ENCODE results near the gene MRPL58. TPM values are rescaled to one million over a fixed set of nuclear protein-coding genes. Genes with fewer than 3 reads are reported as not detected.

MRPL58 gene
- polyA plus RNA-seq, 1 donor (not counting 4 experiments of a cell fraction or from before 2014, with no cell fraction given), result 61.1 TPM

GRCh38 chr17:75034236-75034908 is 21.9 kb downstream of the MRPL58 start:
- H3K4me2 ChIP-seq (ENCODE audit: control insufficient read depth, extremely low read depth, insufficient read depth, low read depth, low read length), result peak overlapping the region; percentile 80
- H3K9me1 ChIP-seq (ENCODE audit: control insufficient read depth, extremely low read depth, insufficient read depth, low read length), result no peaks in the 10 kb centered on the region
- H4K20me1 ChIP-seq (ENCODE audit: control insufficient read depth, extremely low read depth, insufficient read depth, low read length), result no peaks in the 10 kb centered on the region
- H2AFZ ChIP-seq (ENCODE audit: control insufficient read depth, low read length), result peak overlapping the region; percentile 93
- H3K4me3 ChIP-seq (ENCODE audit: control insufficient read depth in 2 of 3, extremely low read depth in 1 of 3, insufficient read depth in 2 of 3, low read depth in 1 of 3, low read length in 3 of 3), result peak overlapping the region; percentile 53 to 90 (median 81)
- no peak for DNase-seq (ENCODE audit: low read depth, low spot score)
- H3K27me3 ChIP-seq (ENCODE audit: control insufficient read depth, extremely low read depth, insufficient read depth, low read length), result no peaks in the 10 kb centered on the region
- dilution Hi-C loops (cut with MboI; ENCODE audit: extremely low pct_ligation_motif_present, low sequenced_read_pairs), result no loop called here
- peak overlapping the region; percentile 97 for H3K9ac ChIP-seq (ENCODE audit: control insufficient read depth, extremely low read depth, insufficient read depth, low read length)
- H3K79me2 ChIP-seq (ENCODE audit: control insufficient read depth, insufficient read depth, low read length), result no peaks in the 10 kb centered on the region
- peaks cover 34% of the 10 kb centered on the region for H3K4me1 ChIP-seq (ENCODE audit: control insufficient read depth, extremely low read depth, insufficient read depth, low read length)
- TF ChIP-seq, protein P1, sequence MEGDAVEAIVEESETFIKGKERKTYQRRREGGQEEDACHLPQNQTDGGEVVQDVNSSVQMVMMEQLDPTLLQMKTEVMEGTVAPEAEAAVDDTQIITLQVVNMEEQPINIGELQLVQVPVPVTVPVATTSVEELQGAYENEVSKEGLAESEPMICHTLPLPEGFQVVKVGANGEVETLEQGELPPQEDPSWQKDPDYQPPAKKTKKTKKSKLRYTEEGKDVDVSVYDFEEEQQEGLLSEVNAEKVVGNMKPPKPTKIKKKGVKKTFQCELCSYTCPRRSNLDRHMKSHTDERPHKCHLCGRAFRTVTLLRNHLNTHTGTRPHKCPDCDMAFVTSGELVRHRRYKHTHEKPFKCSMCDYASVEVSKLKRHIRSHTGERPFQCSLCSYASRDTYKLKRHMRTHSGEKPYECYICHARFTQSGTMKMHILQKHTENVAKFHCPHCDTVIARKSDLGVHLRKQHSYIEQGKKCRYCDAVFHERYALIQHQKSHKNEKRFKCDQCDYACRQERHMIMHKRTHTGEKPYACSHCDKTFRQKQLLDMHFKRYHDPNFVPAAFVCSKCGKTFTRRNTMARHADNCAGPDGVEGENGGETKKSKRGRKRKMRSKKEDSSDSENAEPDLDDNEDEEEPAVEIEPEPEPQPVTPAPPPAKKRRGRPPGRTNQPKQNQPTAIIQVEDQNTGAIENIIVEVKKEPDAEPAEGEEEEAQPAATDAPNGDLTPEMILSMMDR (optimal IDR thresholded peaks at IDR 0.05 in 1 of 3, IDR thresholded peaks at IDR 0.05 in 1 of 3, conservative IDR thresholded peaks at IDR 0.05 in 1 of 3; ENCODE audit: extremely low read depth in 1 of 3, insufficient read depth in 2 of 3, low read length in 3 of 3), result no peak
- TF ChIP-seq EZH2 (IDR thresholded peaks at IDR 0.05; ENCODE audit: low read length), result no peak
- H3K9me3 ChIP-seq (ENCODE audit: control insufficient read depth, low read depth, low read length), result no peaks in the 10 kb centered on the region
- H3K36me3 ChIP-seq (ENCODE audit: control insufficient read depth in 2 of 2, extremely low read depth in 1 of 2, insufficient read depth in 2 of 2, low read length in 2 of 2), result peaks cover 6 to 7% of the 10 kb centered on the region in 2 experiments
- FAIRE-seq, result no peak
- H3K27ac ChIP-seq (ENCODE audit: control insufficient read depth, insufficient read depth, low read length), result peak overlapping the region; percentile 94

- H3K36me3 ChIP-seq (ENCODE audit: control insufficient read depth in 2 of 2, extremely low read depth in 1 of 2, insufficient read depth in 2 of 2, low read length in 2 of 2), result peaks cover 7 to 18% of the 10 kb centered on the region in 2 experiments
- FAIRE-seq (peak; percentile 87), DNase-seq (ENCODE audit: low read depth, low spot score) (peak; percentile 95)
- H3K4me3 ChIP-seq (ENCODE audit: control insufficient read depth in 2 of 3, extremely low read depth in 1 of 3, insufficient read depth in 2 of 3, low read depth in 1 of 3, low read length in 3 of 3), result peak overlapping the region in 1 of 3 experiments; percentile 41
- peak overlapping the region; percentile 65 for H3K4me2 ChIP-seq (ENCODE audit: control insufficient read depth, extremely low read depth, insufficient read depth, low read depth, low read length)
- dilution Hi-C loops (cut with MboI; ENCODE audit: extremely low pct_ligation_motif_present, low sequenced_read_pairs), result no loop called here
- peak overlapping the region; percentile 74 for H3K27ac ChIP-seq (ENCODE audit: control insufficient read depth, insufficient read depth, low read length)
- H2AFZ ChIP-seq (ENCODE audit: control insufficient read depth, low read length), result peak overlapping the region; percentile 76
- peaks cover 34% of the 10 kb centered on the region for H3K4me1 ChIP-seq (ENCODE audit: control insufficient read depth, extremely low read depth, insufficient read depth, low read length)
- H3K9me3 ChIP-seq (ENCODE audit: control insufficient read depth, low read depth, low read length), result no peaks in the 10 kb centered on the region
- TF ChIP-seq, protein P1 (optimal IDR thresholded peaks at IDR 0.05 in 1 of 3, IDR thresholded peaks at IDR 0.05 in 1 of 3, conservative IDR thresholded peaks at IDR 0.05 in 1 of 3; ENCODE audit: extremely low read depth in 1 of 3, insufficient read depth in 2 of 3, low read length in 3 of 3), result no peak
- no peak for TF ChIP-seq EZH2 (IDR thresholded peaks at IDR 0.05; ENCODE audit: low read length)
- peak overlapping the region; percentile 55 for H3K9ac ChIP-seq (ENCODE audit: control insufficient read depth, extremely low read depth, insufficient read depth, low read length)
- no peaks in the 10 kb centered on the region for H4K20me1 ChIP-seq (ENCODE audit: control insufficient read depth, extremely low read depth, insufficient read depth, low read length)
- H3K79me2 ChIP-seq (ENCODE audit: control insufficient read depth, insufficient read depth, low read length), result no peaks in the 10 kb centered on the region
- H3K9me1 ChIP-seq (ENCODE audit: control insufficient read depth, extremely low read depth, insufficient read depth, low read length), result no peaks in the 10 kb centered on the region
- no peaks in the 10 kb centered on the region for H3K27me3 ChIP-seq (ENCODE audit: control insufficient read depth, extremely low read depth, insufficient read depth, low read length)
Observed at GRCh38 chr17:75036643-75037268, 24.3 kb downstream of the MRPL58 start.

Data from keratinocyte (primary cell).